Cerebellar nuclear complex (tissue), 1 donor: ENCODE results near the gene MSH3.
"Not testable (repeated sequence)": the region's sequence is repeated elsewhere in the genome, so short reads cannot be mapped to it uniquely, and the experiment has no call there.

Experiments used
- DNase-seq, 2 experiments: peaks; one replicate each; lab custom pipeline; 2025; lab: John Stamatoyannopoulos, UW

MSH3 gene

GRCh38 chr5:80797428-80798024 lies 143.1 kb downstream of the MSH3 start:
- DNase-seq = no peak

GRCh38 chr5:80798166-80798565 lies 143.7 kb downstream of the MSH3 start:
- no peak for DNase-seq

- DNase-seq = no peak
These were observed 144.2 kb downstream of the MSH3 start for GRCh38 chr5:80798633-80799032.

- DNase-seq = no peak
These were observed 144.6 kb downstream of the MSH3 start for GRCh38 chr5:80799041-80799440.

- DNase-seq = no peak
These were observed 145.1 kb downstream of the MSH3 start for GRCh38 chr5:80799573-80799972.

GRCh38 chr5:80804332-80804731 lies 149.9 kb downstream of the MSH3 start:
- no peak for DNase-seq

GRCh38 chr5:80805038-80805437 lies 150.6 kb downstream of the MSH3 start:
- DNase-seq = no peak

- DNase-seq = no peak
These were observed 152.5 kb downstream of the MSH3 start for GRCh38 chr5:80806929-80807328.

- DNase-seq = no peak
These were observed 155.0 kb downstream of the MSH3 start for GRCh38 chr5:80809451-80809850.

GRCh38 chr5:80810425-80810824 lies 156.0 kb downstream of the MSH3 start:
- DNase-seq = no peak

- no peak for DNase-seq
These were observed 162.1 kb downstream of the MSH3 start for GRCh38 chr5:80816590-80816989.

DNA sequence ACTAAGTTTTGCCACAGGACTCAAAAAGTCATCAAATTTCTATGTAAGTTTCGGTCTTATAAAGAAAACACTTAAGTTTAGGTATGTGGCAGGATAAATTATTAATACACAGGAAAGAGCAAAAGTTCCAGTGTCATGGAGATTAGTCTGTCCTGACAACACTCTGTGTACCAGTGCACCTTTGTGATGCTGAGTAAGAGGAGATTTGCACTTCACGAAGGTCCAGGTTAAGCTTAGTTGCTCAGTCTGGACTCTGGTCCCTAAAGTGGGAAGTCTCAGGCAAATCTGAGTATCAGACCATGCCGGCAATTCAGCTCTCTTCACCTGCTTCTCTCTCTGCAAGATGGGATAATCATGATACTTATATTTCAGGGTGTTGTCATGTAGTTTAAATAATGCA lies 166.2 kb downstream of the MSH3 start:
- no peak for DNase-seq

GRCh38 chr5:80822640-80823039 lies 168.2 kb downstream of the MSH3 start:
- DNase-seq = no peak

GRCh38 chr5:80824159-80824558 lies 169.7 kb downstream of the MSH3 start:
- DNase-seq = not testable (repeated sequence)

DNA sequence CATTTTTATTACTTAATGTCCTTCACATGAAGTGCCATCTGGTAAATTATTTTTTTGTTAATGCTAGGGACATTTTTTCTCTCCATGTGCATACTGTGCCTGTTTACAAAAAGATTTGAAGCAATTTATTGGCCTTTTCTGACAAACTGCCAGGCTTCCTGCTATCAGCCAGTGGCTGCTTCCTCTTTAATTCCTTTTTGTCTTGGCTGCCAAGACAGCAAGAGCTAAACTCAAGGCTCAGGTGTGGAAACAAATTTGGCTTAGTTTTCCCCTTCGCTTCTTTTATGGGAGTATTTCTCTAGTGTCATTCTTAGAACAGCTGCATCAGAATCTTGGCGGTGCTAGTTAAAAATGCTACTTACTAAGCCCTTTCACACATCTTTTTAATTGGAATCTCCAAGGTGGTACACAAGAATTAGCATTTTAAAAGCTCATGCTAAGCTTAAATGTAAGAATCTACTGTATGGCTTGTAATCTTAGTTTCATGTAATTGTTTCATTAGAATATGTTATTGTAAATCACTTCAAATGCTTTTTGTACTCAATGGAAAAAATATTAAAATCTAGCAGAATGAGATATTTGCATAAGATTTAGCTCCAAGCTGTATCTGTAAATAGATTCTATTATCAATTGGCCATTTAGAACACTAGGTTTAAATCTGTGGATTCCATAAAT lies 171.5 kb downstream of the MSH3 start:
- DNase-seq = no peak

DNA sequence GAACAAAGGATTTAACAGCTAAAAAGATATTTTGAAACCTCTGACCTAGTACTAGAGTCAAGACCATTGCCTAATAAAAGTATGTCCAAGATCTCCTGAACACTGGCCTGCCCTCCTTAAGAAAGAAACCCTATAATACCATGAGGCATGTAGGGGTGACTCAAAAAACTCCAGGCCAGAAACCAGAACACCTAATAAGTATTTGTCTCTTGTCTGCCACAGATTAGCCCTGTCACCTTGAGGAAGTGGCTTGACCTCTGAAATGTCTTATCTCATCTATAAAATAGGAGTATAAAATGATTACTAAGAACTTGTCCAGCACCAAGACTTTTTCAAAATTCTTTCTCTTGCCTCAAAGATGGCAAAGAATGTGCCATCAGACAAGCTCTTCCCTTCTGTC lies 180.3 kb downstream of the MSH3 start:
- DNase-seq = no peak

- DNase-seq = no peak
These were observed 180.7 kb downstream of the MSH3 start for GRCh38 chr5:80835128-80835527.

DNA sequence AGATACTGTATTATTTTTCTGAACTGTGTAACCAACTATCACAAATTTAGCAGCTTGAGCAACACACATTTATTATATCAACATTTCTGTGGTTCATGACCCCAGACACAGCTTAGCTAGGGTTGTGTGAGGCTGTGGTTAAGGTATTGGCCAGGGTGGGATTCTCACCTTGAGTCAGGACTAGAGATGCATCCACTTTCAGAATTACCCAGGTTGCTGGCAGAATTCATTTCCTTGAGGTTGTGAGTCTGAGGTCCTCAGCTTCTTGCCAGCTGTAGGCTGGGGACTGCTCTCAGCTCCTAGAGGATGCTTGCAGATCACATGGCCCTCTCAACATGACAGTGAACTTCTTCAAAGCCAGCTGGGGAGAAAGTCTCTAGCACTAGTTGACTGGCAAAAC lies 183.2 kb downstream of the MSH3 start:
- no peak for DNase-seq

DNA sequence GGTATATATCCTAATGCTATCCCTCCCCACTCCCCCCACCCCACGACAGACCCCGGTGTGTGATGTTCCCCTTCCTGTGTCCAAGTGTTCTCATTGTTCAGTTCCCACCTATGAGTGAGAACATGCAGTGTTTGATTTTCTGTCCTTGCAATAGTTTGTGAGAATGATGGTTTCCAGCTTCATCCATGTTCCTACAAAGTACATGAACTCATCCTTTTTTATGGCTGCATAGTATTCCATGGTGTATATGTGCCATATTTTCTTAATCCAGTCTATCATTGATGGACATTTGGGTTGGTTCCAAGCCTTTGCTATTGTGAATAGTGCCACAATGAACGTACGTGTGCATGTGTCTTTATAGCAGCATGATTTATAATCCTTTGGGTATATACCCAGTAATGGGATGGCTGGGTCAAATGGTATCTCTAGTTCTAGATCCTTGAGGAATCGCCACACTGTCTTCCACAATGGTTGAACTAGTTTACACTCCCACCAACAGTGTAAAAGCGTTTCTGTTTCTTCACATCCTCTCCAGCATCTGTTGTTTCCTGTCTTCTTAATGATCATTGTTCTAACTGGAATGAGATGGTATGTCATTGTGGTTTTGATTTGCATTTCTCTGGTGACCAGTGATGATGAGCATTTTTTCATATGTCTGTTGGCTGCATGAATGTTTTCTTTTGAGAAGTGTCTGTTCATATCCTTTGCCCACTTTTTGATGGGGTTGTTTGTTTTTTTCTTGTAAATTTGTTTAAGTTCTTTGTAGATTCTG lies 186.8 kb downstream of the MSH3 start:
- DNase-seq = not testable (repeated sequence)

DNA sequence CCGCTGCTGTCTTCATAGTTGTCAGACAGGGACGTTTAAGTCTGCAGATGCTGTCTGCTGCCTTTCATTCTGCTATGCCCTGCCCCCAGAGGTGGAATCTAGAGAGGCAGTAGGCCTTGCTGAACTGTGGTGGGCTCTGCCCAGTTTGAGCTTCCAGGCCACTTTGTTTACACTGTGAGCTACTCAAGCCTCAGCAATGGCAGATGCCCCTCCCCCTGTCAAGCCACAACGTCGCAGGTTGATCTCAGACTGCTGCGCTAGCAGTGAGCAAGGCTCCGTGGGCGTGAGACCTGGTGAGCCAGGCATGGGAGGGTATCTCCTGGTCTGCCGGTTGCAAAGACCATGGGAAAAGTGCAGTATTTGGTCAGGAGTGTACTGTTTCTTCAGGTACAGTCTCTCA lies 192.0 kb downstream of the MSH3 start:
- DNase-seq = not testable (repeated sequence)

GRCh38 chr5:80850168-80850567 lies 195.7 kb downstream of the MSH3 start:
- not testable (repeated sequence) for DNase-seq

GRCh38 chr5:80852331-80853245 lies 198.1 kb downstream of the MSH3 start:
- no peak for DNase-seq
